IPS DF 6.9 (cell line): Measurements from ENCODE around the gene NBPF9.
"Not testable (repeated sequence)": the region's sequence is repeated elsewhere in the genome, so short reads cannot be mapped to it uniquely, and the experiment has no call there.

ENCODE experiments used
- DNase-seq: peaks from one replicate; pipeline ENCODE4 v3.0.0-alpha.2; 2013; ENCODE audit warnings: low read depth, low spot score
- H3K27ac ChIP-seq: one replicate; pipeline ENCODE4 v1.5.1; 2013; ENCODE audit warnings: low read length, control low read depth
- H3K27me3 ChIP-seq: 2 replicates; pipeline ENCODE4 v1.6.1; 2013; ENCODE audit warnings: mild to moderate bottlenecking, low read length; ENCODE audit not compliant: control insufficient read depth, insufficient read depth
- H3K36me3 ChIP-seq: 2 replicates; pipeline ENCODE4 v1.6.1; 2013; ENCODE audit warnings: low read length; ENCODE audit not compliant: control insufficient read depth, insufficient read depth
- H3K4me1 ChIP-seq: 2 replicates; pipeline ENCODE4 v1.6.1; 2013; ENCODE audit warnings: low read length; ENCODE audit not compliant: control insufficient read depth, insufficient read depth
- H3K4me3 ChIP-seq: 2 replicates; pipeline ENCODE4 v1.5.1; 2013; ENCODE audit warnings: mild to moderate bottlenecking, low read length
- H3K9me3 ChIP-seq: 2 replicates; pipeline ENCODE4 v1.6.1; 2013; ENCODE audit warnings: low read length, inconsistent platforms; ENCODE audit not compliant: control insufficient read depth, insufficient read depth
- WGBS: extraction: QIAGEN DNeasy Blood & Tissue Kit; methylation state at CpG from one replicate; pipeline ENCODE4 v1.1.7; 2013; ENCODE audit warnings: mixed read lengths, missing lambda C conversion rate; ENCODE audit not compliant: insufficient read length, insufficient coverage; 5-methylcytosine and 5-hydroxymethylcytosine counted together

Gene NBPF9, protein sequence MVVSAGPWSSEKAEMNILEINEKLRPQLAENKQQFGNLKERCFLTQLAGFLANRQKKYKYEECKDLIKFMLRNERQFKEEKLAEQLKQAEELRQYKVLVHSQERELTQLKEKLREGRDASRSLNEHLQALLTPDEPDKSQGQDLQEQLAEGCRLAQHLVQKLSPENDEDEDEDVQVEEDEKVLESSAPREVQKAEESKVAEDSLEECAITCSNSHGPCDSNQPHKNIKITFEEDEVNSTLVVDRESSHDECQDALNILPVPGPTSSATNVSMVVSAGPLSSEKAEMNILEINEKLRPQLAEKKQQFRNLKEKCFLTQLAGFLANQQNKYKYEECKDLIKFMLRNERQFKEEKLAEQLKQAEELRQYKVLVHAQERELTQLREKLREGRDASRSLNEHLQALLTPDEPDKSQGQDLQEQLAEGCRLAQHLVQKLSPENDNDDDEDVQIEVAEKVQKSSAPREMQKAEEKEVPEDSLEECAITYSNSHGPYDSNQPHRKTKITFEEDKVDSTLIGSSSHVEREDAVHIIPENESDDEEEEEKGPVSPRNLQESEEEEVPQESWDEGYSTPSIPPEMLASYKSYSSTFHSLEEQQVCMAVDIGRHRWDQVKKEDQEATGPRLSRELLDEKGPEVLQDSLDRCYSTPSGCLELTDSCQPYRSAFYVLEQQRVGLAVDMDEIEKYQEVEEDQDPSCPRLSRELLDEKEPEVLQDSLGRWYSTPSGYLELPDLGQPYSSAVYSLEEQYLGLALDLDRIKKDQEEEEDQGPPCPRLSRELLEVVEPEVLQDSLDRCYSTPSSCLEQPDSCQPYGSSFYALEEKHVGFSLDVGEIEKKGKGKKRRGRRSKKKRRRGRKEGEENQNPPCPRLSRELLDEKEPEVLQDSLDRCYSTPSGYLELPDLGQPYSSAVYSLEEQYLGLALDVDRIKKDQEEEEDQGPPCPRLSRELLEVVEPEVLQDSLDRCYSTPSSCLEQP (N-terminal part only)

DNA sequence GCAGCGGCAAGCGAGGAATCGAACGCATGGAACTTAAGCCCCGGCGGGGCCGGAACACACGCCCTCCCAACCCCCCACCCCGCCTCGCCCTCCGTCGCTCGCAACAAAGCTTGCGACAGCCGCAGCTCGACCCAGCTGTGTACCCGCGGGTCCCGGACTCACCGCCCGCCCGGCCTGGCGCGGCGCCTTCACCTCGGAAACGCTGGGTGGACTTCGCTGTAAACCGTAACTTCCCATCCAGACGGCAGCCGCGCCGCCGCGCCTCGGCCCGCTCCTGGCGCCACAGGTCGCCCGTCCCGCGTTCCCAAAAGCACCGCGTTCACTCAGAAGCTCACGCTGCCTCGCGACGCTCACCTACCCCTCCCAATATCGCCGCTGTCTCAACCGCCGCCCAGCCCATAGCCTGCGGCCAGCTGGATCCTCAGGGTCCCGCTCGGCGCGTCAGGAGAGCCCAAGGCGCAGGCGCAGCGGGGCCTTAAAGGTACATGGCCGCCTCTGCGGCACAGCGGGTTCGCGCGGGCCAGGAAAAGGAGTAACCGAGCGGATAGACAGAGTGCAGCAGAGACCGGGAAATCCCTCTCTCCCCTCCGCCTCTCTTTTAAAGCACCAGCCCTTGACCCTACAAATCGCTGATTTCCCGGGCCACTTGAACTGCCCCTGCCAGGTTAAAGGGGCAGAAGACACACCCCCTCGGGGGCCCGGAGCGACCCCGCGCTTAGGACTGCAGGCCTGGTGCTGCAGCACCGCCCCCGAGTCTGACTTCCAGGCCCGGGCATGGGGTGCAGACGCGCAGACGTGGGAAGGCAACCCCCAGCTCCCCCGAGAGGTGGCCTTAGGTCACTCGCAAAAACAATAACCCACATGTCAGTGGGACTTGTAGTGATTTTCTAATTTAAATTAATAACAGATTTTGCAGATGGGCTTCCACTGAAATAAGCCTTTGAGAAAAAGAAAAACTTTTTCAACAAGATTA is at the start of gene NBPF9:
Gene NBPF9, minus strand, starts transcription at position 443 of the 973 bp plus-strand sequence. CDS start 21,412 bp downstream, outside the sequence.
- H3K9me3 ChIP-seq, H3K4me1 ChIP-seq, H3K27me3 ChIP-seq, H3K27ac ChIP-seq, DNase-seq, H3K36me3 ChIP-seq: not testable (repeated sequence)
- WGBS, result no CpG with 5 or more reads among the region's 85 CpGs
- H3K4me3 ChIP-seq, result peak within 1 kb of the TSS; percentile 21; the same call in 1 of the 2 replicates

GRCh38 chr1:149149909-149150308 is 46.6 kb upstream of the NBPF9 start:
- H3K9me3 ChIP-seq, H3K4me1 ChIP-seq, H3K36me3 ChIP-seq, H3K27ac ChIP-seq, DNase-seq, H3K27me3 ChIP-seq, H3K4me3 ChIP-seq: not testable (repeated sequence)
- no CpG with 5 or more reads among the region's 4 CpGs for WGBS

DNA sequence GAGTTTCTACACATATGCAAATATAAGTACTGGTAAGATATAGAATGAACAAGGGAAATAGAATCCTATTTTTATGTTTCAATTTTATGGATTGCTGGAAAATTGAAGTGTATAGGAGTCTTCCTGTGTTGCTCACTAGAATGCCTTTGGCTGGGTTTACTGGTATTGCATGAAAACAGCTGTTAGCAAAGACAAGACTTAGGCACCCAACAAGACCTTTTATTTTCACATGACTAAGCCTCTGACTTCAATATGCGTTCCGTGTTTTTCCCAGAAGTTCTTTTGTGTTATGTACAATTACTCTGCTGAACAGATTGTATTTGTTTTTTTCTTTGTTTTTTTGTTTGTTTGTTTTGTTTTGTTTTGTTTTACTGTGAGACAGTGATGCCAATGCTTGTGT is 34.2 kb upstream of the NBPF9 start:
- H3K36me3 ChIP-seq, H3K4me3 ChIP-seq, H3K9me3 ChIP-seq, H3K27ac ChIP-seq, H3K4me1 ChIP-seq, DNase-seq, H3K27me3 ChIP-seq: not testable (repeated sequence)
- WGBS, result no CpG with 5 or more reads among the region's 2 CpGs

- H3K27me3 ChIP-seq, H3K9me3 ChIP-seq, H3K4me3 ChIP-seq, H3K4me1 ChIP-seq, DNase-seq, H3K27ac ChIP-seq, H3K36me3 ChIP-seq: not testable (repeated sequence)
- no CpG with 5 or more reads among the region's 7 CpGs for WGBS
Observed at GRCh38 chr1:149130938-149131337, 27.6 kb upstream of the NBPF9 start.

GRCh38 chr1:149129245-149129644 is 25.9 kb upstream of the NBPF9 start:
- H3K27me3 ChIP-seq, DNase-seq, H3K27ac ChIP-seq, H3K4me1 ChIP-seq, H3K36me3 ChIP-seq, H3K9me3 ChIP-seq, H3K4me3 ChIP-seq: not testable (repeated sequence)
- no CpG with 5 or more reads among the region's 17 CpGs for WGBS

DNA sequence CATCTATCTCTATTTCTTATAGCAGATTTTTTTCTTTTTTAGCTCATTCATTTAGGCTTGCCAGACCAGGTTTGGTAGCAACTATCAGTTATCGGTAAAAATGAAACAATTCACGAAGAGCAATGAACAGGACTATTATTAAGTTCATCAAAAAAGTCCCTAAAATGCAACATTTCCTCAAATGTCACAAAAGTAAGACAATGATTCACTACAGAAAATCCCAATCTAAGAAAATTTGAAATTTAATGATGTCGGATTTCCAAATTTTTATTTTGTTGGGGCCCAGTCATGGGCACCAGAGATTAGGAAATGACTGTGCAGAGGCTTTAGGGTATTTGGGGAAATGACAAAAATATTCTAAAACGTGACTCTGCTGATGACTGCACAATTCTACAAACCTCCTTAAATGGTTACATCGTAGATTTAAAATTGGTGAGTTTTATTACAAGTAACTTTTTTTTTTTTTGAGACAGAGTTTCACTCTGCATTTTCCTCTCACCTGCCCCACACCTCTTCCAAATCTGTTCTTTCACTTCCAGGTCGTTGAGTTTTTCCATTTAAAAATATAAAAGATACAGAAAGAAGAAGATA is 23.3 kb upstream of the NBPF9 start:
- not testable (repeated sequence) for H3K4me3 ChIP-seq, H3K27me3 ChIP-seq, H3K36me3 ChIP-seq, H3K4me1 ChIP-seq, DNase-seq, H3K9me3 ChIP-seq, H3K27ac ChIP-seq
- WGBS, result no CpG with 5 or more reads among the region's 6 CpGs

GRCh38 chr1:149123948-149124926 is 20.9 kb upstream of the NBPF9 start:
- H3K36me3 ChIP-seq, DNase-seq, H3K9me3 ChIP-seq, H3K27ac ChIP-seq, H3K4me3 ChIP-seq, H3K4me1 ChIP-seq, H3K27me3 ChIP-seq: not testable (repeated sequence)
- no CpG with 5 or more reads among the region's 15 CpGs for WGBS

DNA sequence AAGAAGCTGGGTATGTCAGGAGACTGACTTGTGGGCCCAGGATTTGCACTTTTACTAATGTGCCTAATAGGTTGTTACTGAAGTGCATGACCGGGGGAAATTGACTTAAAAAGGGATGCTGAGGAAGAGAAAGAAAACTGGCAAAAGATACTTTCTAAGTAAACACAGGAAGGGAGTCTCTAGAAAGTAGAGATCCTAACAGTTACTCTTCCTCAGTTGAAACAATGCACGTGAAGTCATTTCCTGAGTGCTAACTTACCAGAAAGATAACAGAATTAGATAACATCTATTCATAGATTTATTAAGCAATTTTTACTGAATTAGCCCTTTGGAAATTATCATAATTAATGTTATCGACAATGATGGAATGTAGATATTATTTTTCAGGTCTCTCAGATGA is 9.5 kb upstream of the NBPF9 start:
- WGBS, result no CpG with 5 or more reads among the region's 3 CpGs
- H3K9me3 ChIP-seq, H3K27ac ChIP-seq, DNase-seq, H3K36me3 ChIP-seq, H3K4me1 ChIP-seq, H3K4me3 ChIP-seq, H3K27me3 ChIP-seq: not testable (repeated sequence)

DNA sequence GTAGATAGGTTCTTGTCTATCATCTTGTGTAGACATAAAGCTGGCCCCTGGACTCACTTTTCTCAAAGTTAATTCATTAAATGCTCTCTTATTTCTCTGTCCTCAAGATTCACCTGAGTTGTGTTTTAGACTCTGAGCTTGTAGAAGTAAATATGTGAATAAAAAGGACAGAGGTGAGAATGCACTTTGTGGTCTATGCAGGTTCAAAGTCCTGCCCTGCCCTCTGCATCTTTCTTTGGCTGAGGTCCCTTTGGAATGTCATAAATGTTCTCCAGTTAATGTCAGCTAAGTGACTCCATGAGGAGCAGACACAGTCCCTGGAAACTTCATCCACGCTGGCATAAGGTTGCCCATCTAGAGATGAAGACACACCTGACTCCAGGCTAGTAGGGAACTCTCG is 7.0 kb upstream of the NBPF9 start:
- not testable (repeated sequence) for H3K27ac ChIP-seq

More for the DNA sequence above, 7.0 kb upstream of the NBPF9 start:
- not testable (repeated sequence) for H3K9me3 ChIP-seq, H3K36me3 ChIP-seq, H3K27me3 ChIP-seq, H3K4me1 ChIP-seq, DNase-seq, H3K4me3 ChIP-seq
- WGBS, result no CpG with 5 or more reads among the region's 2 CpGs
